ENCODE measurements around the gene NUDT19.

GRCh38 chr19:32658527-32658926 lies 33.1 kb upstream of the NUDT19 start:
- TF ChIP-seq GABPA (tag; conservative IDR thresholded peaks at IDR 0.05; ENCODE audit: low read depth) (no peak), ZKSCAN1 (IDR thresholded peaks at IDR 0.05; ENCODE audit: low read depth, low read length) (no peak), TEAD4 (IDR thresholded peaks at IDR 0.05; ENCODE audit: low read length) (no peak), TEAD4 (CRISPR knock-in tag; IDR thresholded peaks at IDR 0.05; ENCODE audit: borderline replicate concordance) (no peak), EZH2 (IDR thresholded peaks at IDR 0.05; ENCODE audit: borderline replicate concordance, low read depth, low read length) (no peak), ZBTB8A (IDR thresholded peaks at IDR 0.05; ENCODE audit: partially characterized antibody) (no peak), TAF9B (IDR thresholded peaks at IDR 0.05; ENCODE audit: partially characterized antibody) (no peak)

All from K562 (cell line).